COLO668 (cell line): ENCODE results near the gene APOBEC3B.
A peak's percentile ranks its signal among the peaks of the same experiment; 100 is the strongest.
"Not testable (repeated sequence)": the region's sequence is repeated elsewhere in the genome, so short reads cannot be mapped to it uniquely, and the experiment has no call there.

Experiments used
- DNase-seq: peaks from one replicate; lab custom pipeline; 2025; ENCODE audit not compliant: unreplicated experiment; lab: John Stamatoyannopoulos, UW

Gene APOBEC3B

DNA sequence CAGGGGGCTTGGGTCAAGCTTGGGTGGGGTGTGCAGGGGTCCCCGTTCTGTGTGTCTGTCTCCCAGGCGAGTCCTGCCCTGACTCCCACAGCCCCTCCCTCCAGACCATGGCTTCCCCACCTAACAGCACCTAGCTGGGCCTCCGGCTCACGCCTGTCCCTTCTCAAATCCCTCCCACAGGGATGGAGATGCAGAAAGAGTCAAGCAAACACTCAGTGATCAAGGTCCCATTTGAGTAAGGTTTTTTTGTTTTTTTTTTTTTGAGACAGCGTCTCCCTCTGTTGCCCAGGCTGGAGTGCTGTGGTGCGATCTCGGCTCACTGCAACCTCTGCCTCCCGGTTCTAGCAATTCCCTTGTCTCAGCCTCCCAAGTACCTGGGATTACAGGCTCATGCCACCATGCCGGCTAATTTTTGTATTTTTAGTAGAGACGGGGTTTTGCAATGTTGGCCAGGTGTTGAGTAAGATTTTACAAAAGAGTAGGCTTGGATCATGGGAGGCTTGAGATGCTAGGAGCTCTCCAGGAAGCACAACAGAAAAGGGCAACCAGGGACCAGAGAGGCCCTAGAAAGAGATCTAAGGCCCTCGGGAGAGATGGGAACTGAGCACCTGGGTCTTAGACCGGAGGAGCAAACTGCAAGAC lies 44.5 kb downstream of the APOBEC3B start:
- DNase-seq, result no peak

DNA sequence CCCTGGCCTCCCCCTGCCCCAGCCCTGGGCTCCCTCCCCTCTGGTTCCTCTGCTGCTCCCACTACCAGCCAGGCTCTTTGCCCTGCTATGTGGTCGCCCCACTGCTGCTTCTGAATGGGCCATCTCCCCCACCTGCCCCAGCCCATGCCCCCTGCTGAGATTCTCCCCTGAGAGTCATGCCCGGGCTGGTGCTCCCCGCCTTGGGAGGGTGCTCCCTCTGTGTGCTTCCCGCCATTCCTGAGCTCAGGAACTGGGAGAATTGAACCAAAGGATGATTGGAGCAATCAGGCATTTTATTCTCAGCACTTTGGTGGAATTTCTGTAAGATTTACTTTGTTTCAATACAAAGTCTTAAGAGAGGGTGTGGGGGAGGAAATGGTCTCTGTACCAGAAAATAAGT lies 45.6 kb downstream of the APOBEC3B start:
- DNase-seq, result no peak

DNA sequence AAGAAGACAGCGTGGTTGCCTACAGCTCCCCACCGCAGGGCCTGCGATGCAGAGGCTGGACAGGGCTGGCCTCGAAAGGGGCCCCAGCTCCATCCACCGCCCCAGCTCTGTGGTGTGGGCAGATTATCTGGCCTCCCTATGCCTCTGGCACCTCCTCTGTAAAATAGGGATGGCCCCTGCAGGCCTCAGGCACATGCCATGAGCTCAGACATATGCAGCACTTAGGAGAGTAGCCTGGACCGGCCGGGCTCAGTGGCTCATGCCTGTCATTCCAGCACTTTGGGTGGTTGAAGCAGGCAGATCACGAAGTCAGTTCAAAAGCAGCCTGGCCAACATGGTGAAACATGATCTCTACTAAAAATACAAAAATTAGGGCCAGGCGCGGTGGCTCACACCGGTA lies 46.1 kb downstream of the APOBEC3B start:
- DNase-seq, result no peak

DNA sequence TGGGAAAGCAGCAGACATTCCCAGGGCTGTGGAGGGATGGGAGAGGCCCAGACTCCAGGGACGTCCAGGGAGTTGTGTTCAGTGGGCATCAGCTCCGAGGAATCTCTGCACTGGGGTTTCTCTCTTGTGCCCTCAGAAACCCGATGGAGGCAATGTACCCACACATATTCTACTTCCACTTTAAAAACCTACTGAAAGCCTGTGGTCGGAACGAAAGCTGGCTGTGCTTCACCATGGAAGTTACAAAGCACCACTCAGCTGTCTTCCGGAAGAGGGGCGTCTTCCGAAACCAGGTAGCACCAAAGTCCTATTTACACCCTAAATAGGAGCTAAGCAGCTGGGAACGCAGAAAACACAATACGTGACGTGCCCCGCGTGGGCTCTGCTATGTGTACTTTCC lies 47.1 kb downstream of the APOBEC3B start:
- no peak for DNase-seq

DNA sequence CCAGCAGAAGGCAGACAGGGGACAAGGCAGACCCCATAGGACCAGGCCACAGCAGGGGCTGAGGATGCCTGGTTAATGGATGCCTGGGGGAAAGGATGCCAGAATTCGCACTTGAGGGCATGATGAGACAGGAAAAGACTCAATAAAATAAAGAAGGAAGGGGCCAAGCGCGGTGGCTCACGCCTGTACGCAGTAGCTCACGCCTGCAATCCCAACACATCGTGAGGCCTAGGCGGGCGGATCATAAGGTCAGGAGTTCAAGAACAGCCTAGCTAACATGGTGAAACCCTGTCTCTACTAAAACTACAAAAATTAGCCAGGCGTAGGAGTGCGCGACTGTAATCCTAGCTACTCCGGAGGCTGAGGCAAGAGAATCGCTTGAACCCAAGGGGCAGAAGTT lies 48.6 kb downstream of the APOBEC3B start:
- no peak for DNase-seq

DNA sequence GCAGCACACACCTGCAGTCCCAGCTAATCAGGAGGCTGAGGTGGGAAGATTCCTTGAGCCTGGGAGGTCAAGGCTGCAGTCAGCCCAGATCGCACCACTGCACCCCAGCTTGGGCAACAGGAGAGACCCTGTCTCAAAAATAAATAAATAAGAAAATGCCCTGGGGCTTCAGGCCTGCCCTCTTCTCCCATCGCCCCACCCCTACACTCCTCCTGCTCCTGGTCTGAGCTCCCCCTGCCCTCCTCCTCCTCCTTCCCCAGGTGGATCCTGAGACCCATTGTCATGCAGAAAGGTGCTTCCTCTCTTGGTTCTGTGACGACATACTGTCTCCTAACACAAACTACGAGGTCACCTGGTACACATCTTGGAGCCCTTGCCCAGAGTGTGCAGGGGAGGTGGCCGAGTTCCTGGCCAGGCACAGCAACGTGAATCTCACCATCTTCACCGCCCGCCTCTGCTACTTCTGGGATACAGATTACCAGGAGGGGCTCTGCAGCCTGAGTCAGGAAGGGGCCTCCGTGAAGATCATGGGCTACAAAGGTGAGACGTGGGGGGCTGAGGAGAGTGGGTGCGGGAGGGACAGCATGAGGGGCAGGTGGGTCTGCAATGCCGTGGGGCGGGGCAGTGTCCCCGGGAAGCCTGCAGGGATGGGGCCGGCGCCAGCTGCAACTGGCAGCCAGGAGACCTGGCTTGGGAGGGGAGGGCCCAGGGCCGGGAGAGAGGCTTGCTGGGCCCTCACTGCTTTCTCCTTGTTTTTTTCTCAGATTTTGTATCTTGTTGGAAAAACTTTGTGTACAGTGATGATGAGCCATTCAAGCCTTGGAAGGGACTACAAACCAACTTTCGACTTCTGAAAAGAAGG lies 49.5 kb downstream of the APOBEC3B start:
- DNase-seq, result not testable (repeated sequence)

DNA sequence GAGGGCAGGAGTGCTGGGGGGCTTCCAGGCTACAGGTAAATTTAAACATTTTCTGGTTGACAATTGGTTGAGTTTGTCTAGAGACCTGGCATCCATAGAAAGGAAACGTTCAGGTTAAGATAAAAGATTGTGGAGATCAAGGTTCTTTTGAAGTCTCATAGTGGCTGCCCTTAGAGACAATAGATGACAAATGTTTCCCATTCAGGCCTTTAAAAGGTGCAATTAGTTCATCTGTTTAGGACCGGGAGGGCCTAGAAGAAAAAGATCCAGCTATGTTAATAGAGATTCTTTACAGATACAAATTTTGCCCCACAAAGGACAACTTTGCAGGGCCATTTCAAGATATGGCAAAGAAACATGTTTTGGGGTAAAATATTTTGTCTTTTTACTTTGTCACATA lies 54.9 kb downstream of the APOBEC3B start:
- DNase-seq, result not testable (repeated sequence)

DNA sequence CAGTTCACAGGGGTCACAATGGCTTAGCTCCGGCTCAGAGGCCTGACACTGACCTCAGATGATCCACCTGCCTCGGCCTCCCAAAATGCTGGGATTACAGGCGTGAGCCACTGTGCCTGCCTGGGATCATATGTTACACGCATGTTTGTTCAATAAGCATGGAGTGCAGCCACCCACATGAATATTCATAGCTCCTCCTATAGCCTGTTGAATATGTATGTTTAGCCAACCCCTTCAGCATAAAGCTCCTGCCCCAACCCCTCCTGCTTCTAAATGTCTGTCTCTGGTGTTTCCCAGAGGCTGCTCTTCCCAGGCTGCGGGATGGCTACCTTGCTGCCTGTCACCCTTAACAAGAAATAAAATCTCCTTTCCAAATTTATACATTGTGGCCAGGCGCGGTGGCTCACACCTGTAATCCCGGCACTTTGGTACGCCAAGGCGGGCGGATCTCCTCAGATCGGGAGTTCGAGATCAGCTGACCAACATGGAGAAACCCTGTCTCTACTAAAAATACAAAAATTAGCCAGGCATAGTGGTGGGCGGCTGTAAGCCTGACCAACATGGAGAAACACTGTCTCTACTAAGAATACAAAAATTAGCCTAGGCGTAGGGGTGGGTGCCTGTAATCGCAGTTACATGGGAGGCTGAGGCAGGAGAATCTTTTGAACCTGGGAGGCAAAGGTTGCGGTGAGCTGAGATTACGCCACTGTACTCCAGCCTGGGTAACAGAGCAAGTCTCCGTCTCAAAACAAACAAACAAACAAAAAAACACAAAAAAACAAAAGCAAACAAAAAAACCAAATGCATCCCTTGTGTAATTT lies 57.4 kb downstream of the APOBEC3B start:
- DNase-seq, result no peak

DNA sequence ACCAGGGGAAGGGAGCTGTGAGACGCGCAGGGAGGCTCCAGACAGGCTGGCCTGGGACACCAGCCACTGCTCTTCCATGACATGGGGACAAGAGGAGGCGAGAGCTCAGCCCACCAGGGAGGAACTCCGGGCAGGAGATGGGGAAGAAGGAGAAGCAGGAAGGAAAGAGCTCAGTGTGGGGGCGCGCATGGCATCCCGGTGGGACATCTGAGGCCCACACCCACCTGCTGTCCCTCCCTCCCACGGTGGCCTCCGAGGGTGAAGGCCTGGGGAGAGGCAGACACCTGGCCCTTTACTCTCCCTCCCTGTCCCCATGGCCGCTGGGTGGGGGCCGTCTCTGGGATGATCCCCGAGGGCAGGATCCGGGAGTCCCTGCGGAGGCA lies 58.0 kb downstream of the APOBEC3B start:
- not testable (repeated sequence) for DNase-seq

DNA sequence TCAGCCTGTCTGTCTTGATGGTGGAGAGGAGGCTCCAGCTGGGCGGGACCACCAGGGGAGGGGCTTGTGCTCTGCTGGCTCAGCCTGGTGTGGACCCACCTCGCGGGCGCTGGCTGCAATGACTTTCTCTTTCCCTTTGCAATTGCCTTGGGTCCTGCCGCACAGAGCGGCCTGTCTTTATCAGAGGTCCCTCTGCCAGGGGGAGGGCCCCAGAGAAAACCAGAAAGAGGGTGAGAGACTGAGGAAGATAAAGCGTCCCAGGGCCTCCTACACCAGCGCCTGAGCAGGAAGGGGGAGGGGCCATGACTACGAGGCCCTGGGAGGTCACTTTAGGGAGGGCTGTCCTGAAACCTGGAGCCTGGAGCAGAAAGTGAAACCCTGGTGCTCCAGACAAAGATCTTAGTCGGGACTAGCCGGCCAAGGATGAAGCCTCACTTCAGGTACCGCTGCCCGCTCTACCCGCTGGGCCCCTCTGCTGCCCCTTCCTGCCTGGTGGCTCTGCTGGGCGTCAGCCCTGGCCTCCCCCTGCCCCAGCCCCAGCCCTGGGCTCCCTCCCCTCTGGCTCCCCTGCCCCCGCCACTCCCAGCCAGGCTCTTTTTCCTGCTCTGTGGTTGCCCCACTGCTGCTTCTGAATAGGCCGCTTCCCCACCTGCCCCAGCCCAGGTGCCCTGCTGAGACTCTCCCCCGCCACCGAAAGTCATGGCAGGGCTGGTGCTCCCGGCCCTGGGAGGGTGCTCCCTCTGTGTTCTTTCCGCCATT lies 58.6 kb downstream of the APOBEC3B start, which contains the start of gene APOBEC3F:
Gene APOBEC3F, plus strand, starts transcription at position 327 of the 759 bp plus-strand sequence. Its CDS starts 97 bp downstream, at position 424.
- DNase-seq, result peak; percentile 55

DNA sequence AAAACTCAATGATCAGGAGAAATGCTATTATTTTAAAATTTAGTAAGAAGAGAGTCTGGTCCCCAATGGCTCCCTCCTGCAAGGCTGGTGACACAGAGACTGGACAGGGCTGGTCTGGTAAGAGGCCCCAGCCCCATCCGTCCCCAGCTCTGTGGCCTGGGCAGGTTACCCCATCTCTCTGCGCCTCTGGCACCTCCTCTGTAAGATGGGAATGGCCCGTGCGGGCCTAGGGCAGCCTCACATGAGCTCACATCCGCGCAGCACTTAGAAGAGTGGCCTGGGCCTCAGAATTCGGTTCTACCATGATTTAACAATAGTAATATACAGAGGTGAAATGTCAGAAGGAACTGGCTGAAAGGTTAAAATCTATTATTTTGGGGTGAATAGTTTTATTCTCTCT lies 59.8 kb downstream of the APOBEC3B start:
- no peak for DNase-seq
